ENCODE results near the gene GNG8.

The GNG8 gene

DNA sequence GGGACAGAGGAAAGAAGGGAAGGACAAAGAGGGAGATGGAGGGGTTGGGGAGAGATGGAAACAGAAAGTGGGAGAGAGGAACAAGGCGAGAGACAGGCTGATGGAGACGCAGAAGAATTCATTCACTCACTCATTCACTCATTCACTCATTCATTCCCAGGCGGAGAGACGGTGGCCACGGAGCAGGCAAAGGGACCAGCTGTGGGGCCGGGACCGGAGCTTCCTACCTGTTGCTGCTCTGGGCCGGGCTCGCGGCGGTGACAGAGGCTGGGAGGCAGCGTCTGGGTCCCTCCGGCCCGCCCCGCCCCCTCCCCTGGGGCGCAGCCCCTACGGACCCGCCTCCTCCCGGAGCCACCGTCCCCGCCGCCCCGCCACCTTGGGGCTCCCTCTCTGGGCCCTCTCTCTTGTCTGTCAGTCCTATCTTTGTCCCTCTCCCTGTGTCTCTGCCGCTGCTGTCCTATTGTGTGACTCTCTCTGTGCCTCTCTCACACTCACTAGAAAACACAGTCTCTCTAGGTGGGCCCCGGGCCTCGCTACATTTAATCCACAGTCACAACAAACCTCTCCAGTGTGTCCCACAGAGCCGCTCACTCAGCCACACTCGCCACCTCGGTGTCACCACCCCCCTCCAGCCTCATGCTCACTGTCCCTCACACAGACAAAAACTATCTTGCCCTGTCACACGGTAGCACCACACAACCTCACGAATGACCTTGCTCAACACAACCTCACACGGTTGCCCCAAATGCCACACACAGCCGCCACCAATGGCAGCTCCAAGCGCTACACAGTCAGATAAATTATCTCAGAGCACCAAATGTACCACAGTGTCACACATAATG is at the start of gene GNG8:
Gene GNG8, minus strand, starts transcription at position 283 of the 842 bp plus-strand sequence. CDS start 1,520 bp downstream, outside the sequence.
- no peak for DNase-seq

DNA sequence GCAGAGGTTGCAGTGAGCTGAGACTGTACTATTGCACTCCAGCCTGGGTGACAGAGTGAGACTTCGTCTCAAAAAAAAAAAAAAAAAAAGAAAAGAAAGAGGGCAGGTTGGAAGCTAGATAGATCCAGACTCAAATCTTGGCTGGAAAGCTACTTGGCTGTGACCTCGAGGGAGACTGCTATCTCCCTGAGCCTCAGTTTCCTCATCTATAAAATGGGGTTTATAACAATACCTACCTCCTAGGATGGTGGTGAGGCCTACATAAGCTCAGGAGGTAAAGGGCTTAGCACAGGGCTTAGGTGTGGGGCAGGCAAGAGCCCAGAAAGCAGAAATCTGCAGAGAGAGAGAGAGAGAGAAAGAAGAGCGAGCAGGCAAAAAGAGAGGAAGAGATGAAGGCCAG is 49.2 kb upstream of the GNG8 start:
- DNase-seq, result no peak

- no peak for DNase-seq
Measured at GRCh38 chr19:46678110-46678732, 42.2 kb upstream of the GNG8 start.

GRCh38 chr19:46674416-46675178 is 38.6 kb upstream of the GNG8 start:
- DNase-seq, result peak in 1 of 2 experiments; percentile 6

DNA sequence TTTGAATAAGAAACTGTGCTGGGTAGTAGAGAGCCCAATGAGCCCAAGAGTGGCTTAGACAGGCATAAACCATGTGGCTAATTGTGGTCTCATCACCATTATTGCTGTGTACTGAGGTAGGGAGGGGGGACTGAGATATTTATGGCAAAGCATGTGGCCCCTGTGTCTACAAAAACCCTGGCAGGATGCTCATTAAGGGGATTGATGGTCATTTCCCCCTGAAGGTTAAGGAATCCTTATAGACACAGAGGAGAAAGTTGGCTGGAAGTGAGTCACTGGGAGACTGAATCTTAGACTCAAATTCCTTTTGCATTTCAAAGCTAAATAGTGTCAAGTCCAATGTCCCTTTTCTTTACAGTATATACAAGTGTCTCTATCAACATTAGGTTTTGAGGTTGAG is 34.8 kb upstream of the GNG8 start:
- no peak for DNase-seq

DNA sequence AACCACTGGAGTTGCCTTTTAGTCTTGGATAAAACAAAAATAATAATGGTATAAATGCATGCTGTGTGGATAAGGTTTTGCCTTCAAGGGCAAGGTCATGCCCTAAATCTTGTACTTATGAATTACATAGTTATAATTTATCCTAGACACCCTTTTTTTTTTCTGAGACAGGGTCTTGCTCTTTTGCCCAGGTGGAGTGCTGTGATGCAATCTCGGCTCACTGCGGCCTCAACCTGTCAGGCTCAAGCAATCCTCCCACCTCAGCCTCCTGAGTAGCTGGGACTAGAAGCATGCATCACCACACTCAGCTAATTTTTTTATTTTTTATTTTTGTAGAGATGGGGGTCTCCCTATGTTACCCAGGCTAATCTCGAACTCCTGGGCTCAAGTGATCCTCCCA is 32.7 kb upstream of the GNG8 start:
- DNase-seq, result no peak

DNA sequence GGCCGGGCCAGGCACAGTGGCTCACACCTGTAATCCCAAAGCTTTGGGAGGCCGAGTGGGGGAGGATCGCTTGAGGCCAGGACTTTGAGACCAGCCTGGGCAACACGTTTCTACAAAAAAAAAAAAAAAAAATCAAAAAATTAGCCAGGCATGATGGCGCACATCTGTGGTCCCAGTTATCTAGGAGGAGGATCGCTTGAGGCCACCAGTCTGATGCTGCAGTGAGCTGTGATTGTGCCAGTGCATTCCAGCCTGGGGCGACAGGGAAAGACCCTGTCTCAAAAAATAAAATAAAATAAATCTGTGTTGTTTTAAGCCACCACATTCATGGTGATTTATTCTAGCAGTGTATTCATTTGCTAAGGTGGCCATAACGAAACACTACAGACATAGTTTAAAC is 29.1 kb upstream of the GNG8 start:
- no peak for DNase-seq

DNA sequence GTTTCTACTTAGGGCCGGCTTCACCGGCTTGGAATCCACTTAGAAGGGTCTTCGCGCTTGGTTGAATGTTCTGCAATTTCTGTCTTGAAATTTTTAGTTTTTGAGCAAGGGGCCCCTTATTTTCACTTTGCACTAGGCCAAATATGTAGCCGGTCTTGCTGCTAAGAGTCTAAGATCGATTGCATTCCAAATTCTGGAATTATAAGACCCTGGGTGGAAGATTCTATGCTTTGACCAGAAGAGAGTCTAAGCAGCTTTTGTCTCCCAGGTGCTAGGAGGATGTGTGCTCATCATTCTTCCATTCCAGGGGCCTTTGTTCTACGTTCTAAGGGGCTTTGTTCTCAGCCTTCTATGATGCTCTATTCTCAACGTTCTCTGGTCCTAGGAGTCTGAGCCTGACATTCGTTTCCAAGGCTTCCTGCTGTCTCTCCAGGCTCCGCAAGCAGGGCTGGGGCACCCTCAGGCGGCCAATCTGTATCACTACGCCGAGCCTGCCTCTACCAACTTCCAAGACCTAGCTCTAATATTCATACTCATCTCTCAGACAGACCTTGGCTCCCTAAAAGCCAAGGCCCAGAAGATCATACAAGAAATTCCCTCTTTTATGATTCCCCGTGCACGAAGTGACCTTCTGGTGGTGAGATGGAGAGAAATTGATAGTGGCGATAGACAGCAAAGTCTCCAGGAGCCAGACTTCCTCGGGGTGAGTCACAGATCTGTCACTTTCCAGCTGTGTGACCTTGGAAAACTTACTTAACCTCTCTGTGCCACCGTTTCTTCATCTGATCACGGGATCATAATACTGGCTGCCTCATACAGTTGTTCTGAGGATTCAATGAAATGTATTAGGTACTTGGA is 26.0 kb upstream of the GNG8 start:
- peak; percentile 40 to 81 for DNase-seq

DNA sequence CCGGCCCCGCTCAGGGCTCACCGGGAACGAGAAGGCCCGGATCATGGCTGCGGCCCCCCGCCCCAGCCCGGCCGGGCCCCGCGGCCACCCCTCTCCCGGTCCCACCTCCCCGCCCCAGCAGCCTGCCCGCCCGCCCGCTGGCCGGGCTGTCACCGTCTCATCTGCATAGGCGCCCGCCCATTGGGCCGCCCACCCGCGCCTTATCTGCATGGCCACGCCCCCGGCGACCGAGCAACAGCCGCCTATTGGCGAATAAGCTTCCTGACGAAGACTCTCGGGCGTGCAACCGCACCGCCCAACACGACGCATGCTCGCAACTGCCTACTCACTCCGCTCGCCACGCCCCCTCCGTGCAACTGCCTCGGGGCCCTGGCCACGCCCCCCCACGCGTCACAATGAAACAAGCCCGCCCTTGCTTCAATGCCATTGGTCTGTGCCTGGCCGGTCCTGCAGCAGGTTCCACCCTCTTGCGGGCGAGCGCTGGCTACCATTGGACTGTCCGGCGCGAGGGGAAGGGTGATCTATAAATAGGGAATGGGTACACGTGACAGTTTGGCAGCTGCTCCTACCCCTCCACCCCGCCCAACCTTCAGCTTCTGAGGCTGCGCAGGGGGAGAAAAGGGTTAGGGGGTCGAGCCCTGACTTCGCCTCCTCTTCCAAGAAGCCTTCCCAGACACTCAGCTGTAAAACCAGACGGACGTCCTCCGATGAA is 25.2 kb upstream of the GNG8 start, which contains the start of gene DACT3:
Gene DACT3, minus strand, starts transcription at position 163 of the 712 bp plus-strand sequence. Its CDS starts 118 bp downstream, at position 45.
- peak; percentile 99 for DNase-seq

DNA sequence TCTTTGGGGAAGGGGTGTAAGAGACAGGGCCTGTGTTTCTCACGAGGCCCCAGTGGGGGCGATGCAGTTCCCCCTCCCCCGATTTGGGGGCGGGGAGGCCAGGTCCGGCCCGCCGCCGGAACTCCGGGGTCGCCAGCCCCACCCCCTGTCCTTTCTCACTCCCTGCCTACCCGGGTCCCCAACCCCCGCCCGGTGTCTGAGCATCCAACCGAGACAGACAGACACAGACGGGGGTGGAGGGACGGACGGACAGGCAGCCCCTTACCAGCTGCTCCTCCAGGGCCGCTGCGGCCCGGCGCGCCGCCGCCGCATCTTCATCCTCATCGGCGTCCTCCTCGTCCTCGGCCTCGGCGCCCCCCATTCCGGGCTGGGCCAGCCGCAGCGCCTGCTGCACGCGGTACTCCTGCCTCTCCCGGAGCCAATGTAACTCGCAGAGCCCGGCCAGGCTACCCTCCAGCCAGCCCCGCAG is 24.6 kb upstream of the GNG8 start:
- DNase-seq, result peak in 1 of 2 experiments; percentile 30

DNA sequence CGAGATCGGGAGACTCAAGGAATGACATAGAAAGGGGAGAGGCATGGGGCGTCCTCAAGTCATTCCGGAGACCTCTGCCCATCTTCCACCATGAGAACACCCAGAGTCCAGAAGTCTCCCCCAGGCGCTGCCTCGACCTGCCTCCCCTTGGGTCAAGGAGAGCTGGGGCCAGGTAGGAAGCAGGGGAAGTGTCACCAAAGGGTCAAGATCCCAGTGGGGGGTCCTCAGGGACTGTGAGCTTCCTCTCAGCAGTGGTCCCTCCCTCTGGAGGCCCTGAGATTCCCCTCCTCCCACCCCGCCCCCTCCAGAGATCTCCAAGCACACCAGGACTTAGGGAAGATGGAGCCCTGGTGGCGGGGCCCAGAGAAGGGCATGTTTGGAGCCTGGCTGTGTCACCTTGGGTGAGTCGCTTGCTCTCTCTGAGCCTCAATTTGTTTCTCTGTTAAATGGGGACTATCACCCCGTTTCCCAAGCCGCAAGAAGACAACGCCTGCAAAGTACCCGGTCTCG is 24.1 kb upstream of the GNG8 start:
- DNase-seq, result peak; percentile 20 to 22

- DNase-seq, result peak in 1 of 2 experiments; percentile 24
Measured at GRCh38 chr19:46659151-46660007, 23.4 kb upstream of the GNG8 start.

DNA sequence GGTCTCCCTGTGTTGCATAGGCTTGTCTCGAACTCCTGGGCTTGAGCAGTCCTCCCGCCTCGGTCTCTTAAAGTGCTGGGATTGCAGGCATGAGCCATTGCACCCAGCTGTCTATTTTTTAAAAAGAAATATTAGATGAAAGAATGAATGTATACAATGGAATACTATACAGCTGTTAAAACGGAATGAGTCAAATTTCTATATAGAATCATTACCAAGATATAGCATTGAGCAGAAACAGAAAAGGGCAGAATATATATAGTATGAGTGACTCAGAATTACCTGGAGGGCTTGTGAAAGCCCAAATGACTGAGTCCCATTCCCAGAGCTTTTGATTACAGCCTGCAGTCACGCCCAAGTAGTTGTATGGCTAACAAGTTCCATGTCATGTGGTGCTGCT is 20.5 kb upstream of the GNG8 start:
- no peak for DNase-seq

DNA sequence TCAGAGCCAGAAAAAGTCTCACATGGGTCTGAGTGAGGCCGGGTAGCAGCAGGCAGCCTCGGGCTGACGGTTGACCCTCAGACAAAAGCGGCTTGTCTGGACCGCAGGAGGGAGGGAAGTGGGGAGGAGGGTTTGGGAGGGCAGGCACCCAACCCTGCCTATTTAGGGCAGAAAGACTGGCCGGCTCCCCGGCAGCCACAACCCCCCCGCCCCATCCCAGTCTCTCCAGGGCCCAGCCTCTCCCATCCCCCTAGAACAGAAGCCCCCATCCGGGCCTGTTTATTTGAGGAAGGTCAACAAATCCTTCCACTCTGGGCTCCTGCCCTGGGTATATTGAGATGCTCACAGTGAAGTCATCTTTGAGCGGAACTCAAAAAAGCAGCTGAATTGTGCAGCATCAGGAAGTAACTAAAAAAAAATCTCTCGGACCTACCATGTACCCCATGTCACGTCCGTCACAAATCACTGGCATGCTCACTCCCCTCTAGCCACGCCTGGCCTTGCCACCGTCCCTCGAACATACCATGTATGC is 18.7 kb upstream of the GNG8 start:
- DNase-seq, result no peak

DNA sequence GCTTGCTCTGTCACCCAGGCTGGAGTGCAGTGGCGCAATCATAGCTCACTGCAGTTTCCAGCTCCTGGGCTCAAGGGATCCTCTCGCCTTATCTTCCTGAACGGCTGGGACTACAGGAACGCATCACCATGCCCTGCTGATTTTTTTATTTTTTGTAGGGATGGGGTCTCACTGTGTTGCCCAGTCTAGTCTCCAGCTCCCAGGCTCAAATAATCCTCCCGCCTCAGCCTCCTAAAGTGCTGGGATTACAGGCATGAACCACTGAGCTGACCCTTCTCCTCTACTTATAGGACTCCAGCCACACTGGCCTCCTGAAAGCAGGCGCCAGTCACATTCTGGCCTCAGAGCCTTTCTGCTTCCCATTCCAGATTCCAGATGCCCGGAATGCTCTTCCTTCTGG is 14.4 kb upstream of the GNG8 start:
- no peak for DNase-seq

DNA sequence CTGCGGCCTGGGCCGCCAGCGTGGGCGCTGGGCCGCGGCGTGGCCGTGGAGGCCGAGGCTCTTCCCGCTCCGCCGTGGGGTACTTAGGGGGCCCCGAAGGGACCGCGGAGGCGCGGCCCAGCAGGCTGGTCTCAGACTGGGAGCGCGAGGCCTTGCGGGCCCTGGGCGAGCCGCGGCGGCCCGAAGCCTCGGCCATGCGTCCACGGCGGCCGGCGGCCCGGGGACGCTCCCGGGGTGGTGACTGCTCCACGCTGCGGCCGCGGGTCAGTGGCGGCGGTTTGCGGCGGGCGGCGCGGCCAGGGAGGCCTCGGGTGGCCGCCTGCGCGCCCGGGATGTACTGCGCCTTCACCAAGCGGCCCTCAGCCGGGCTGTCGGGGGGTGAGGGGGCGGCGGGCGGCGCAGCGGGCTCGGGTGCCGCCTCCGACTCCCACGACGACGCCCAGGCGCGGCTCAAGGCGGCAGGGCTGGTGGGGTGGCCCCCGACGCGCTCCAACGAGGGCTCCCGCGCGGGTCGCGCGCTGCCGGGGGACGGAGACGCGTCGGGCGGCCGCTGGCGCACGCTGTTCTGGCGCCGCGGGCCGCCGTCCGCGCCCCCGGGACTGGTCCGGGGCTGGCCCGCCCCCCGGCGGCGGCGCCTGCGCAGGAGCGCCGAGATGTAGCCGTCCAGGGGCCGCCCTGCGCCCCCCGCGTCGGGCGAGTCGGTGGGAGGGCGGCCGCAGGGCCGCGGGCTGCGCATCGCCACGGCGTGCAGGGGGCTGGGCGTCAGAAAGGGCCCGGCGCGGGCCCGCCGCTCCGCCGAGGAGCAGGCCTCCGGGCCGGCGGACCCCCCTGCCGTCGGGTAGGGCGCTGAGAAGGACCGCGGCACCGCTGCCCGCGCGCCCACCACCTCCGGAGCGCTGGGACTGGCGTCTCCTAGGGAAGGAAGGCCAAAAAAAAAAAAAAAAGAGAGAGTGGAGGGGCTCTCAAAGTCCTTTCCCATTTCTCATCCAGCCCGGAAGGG is 13.3 kb upstream of the GNG8 start:
- DNase-seq, result no peak

GRCh38 chr19:46648060-46648960 is 12.3 kb upstream of the GNG8 start:
- no peak for DNase-seq

DNA sequence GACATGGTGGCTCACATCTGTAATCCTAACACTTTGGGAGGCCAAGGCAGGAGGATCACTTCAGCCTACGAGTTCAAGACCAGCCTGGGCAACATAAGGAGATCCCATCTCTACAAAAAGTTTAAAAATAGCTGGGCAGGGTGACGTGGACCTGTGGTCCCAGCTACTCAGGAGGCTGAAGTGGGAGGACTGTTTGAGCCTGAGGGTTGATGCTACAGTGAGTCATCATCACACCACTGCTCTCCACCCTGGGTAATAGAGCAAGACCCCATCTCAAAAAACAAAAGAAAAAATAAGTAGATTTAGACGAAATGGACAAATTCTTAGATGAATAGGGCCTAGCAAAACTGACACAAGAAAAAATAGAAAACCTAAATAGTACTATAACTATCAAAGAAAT is 10.4 kb upstream of the GNG8 start:
- DNase-seq, result no peak
